Renal cortex interstitium (tissue), 11 donors: ENCODE data around the gene CHRNA9. TPM values are rescaled to one million over a fixed set of nuclear protein-coding genes. Genes with fewer than 3 reads are reported as not detected.
"Not testable (repeated sequence)": the region's sequence is repeated elsewhere in the genome, so short reads cannot be mapped to it uniquely, and the experiment has no call there.

Experiments
- DNase-seq, 11 donors: peaks; one replicate each; pipeline ENCODE4 v3.0.0-alpha.2; 2013; ENCODE audit warnings: low read depth in 9 of 11, low spot score in 4 of 11; ENCODE audit errors: extremely low read depth in 1 of 11
- polyA plus RNA-seq, 3 donors: library from polyadenylated mRNA; unstranded; fragments of 120-200 nt; gene quantifications; one replicate each; pipeline ENCODE4 v1.2.1, GENCODE V29; 2013; ENCODE audit not compliant: insufficient read length in 3 of 3

CHRNA9 gene
- polyA plus RNA-seq, 3 donors, result 0.82 to 2.1 (median 1.7) TPM

- DNase-seq, result peak in 1 of 11 donors; percentile 15
Observed at GRCh38 chr4:40369437-40370274, 34.5 kb downstream of the CHRNA9 start.

- no peak for DNase-seq
Observed at GRCh38 chr4:40372651-40373050, 37.5 kb downstream of the CHRNA9 start.

- DNase-seq, result no peak
Observed at GRCh38 chr4:40373636-40374035, 38.5 kb downstream of the CHRNA9 start.

GRCh38 chr4:40375095-40375494, 40.0 kb downstream of the CHRNA9 start:
- no peak for DNase-seq

GRCh38 chr4:40375620-40376019, 40.5 kb downstream of the CHRNA9 start:
- no peak for DNase-seq

- DNase-seq, result no peak
Observed at GRCh38 chr4:40377512-40378365, 42.6 kb downstream of the CHRNA9 start.

GRCh38 chr4:40378619-40379018, 43.5 kb downstream of the CHRNA9 start:
- no peak for DNase-seq

- no peak for DNase-seq
Observed at GRCh38 chr4:40379248-40379647, 44.1 kb downstream of the CHRNA9 start.

GRCh38 chr4:40380647-40381046, 45.5 kb downstream of the CHRNA9 start:
- DNase-seq, result no peak

- no peak for DNase-seq
Observed at GRCh38 chr4:40388239-40388638, 53.1 kb downstream of the CHRNA9 start.

- DNase-seq, result no peak
Observed at GRCh38 chr4:40389986-40390385, 54.9 kb downstream of the CHRNA9 start.

- not testable (repeated sequence) for DNase-seq
Observed at GRCh38 chr4:40392241-40392640, 57.1 kb downstream of the CHRNA9 start.

- no peak for DNase-seq
Observed at GRCh38 chr4:40394236-40394635, 59.1 kb downstream of the CHRNA9 start.

GRCh38 chr4:40395166-40395900, 60.2 kb downstream of the CHRNA9 start:
- DNase-seq, result no peak

- peak in 10 of 11 donors; percentile 50 to 79 (median 69) for DNase-seq
Observed at GRCh38 chr4:40395908-40396793, 61.0 kb downstream of the CHRNA9 start.

GRCh38 chr4:40399578-40399977, 64.4 kb downstream of the CHRNA9 start:
- no peak for DNase-seq

- DNase-seq, result no peak
Observed at GRCh38 chr4:40401096-40401495, 66.0 kb downstream of the CHRNA9 start.

GRCh38 chr4:40401631-40402030, 66.5 kb downstream of the CHRNA9 start:
- peak in 10 of 11 donors; percentile 40 to 59 (median 52) for DNase-seq
